WTC11 (cell line): ENCODE measurements around the gene NELL2. TPM values are rescaled to one million over a fixed set of nuclear protein-coding genes. Genes with fewer than 3 reads are reported as not detected.

Experiments
- ATAC-seq: fragments of 200-7000 bp; cut with Tn5 transposase; 2 replicates; pipeline ENCODE4 v1.10.0; 2021; ENCODE audit warnings: mild to moderate bottlenecking, moderate library complexity
- CTCF ChIA-PET: fragments of 300-600 bp; sonication (Branson Sonifier 250); formaldehyde crosslinking; loops from one replicate; lab custom pipeline; 2021; ENCODE audit warnings: antibody characterized with exemption; lab: Charles Lee
- POLR2A ChIA-PET: fragments of 350-600 bp; sonication (Branson Sonifier 250); formaldehyde crosslinking; loops from one replicate; lab custom pipeline; 2021; ENCODE audit warnings: antibody characterized with exemption; lab: Charles Lee
- DNase-seq: peaks from one replicate; pipeline ENCODE4 v3.0.0; 2021; ENCODE audit warnings: low spot score
- H3K27ac Mint-ChIP-seq: 2 replicates; pipeline ENCODE4 v1.8.0; 2021; ENCODE audit warnings: mixed read lengths
- H3K27me3 Mint-ChIP-seq: 2 replicates; pipeline ENCODE4 v1.8.0; 2021; ENCODE audit warnings: low read depth, mild to moderate bottlenecking, moderate library complexity, mixed read lengths
- H3K36me3 Mint-ChIP-seq: 2 replicates; pipeline ENCODE4 v1.8.0; 2021; ENCODE audit warnings: mixed read lengths
- H3K4me1 Mint-ChIP-seq: 2 replicates; pipeline ENCODE4 v1.8.0; 2022; ENCODE audit warnings: mixed read lengths
- H3K4me3 Mint-ChIP-seq: 2 replicates; pipeline ENCODE4 v1.8.0; 2021; ENCODE audit warnings: mild to moderate bottlenecking, moderate library complexity, mixed read lengths
- H3K9me3 Mint-ChIP-seq: 2 replicates; pipeline ENCODE4 v1.8.0; 2021; ENCODE audit warnings: mixed read lengths
- ATF1 ChIP-seq: sonication (generic); formaldehyde crosslinking; IDR thresholded peaks from 2 replicates; pipeline ENCODE4 v1.8.1; 2023; ENCODE audit warnings: mild to moderate bottlenecking, moderate library complexity, missing genetic modification reagents
- ETV6 ChIP-seq: sonication (generic); formaldehyde crosslinking; IDR thresholded peaks from 2 replicates; pipeline ENCODE4 v1.8.1; 2022; ENCODE audit warnings: mild to moderate bottlenecking, missing genetic modification reagents
- GABPB1 ChIP-seq: sonication (generic); formaldehyde crosslinking; IDR thresholded peaks from 2 replicates; pipeline ENCODE4 v1.8.1; 2023; ENCODE audit warnings: mild to moderate bottlenecking, missing genetic modification reagents
- JAZF1 ChIP-seq: fragments of 250-450 bp; sonication (Bioruptor Pico); IDR thresholded peaks from 2 replicates; pipeline ENCODE4 v1.9.0; 2021; ENCODE audit warnings: moderate library complexity, mild to moderate bottlenecking, inconsistent platforms
- JUN ChIP-seq: sonication (generic); formaldehyde crosslinking; IDR thresholded peaks from 2 replicates; pipeline ENCODE4 v1.8.0; 2023; ENCODE audit warnings: mild to moderate bottlenecking, missing genetic modification reagents
- MYBL2 ChIP-seq: sonication (generic); formaldehyde crosslinking; IDR thresholded peaks from 2 replicates; pipeline ENCODE4 v1.8.1; 2023; ENCODE audit warnings: mild to moderate bottlenecking, moderate library complexity, missing genetic modification reagents
- OVOL2 ChIP-seq: fragments of 250-450 bp; sonication (Bioruptor Pico); IDR thresholded peaks from 2 replicates; pipeline ENCODE4 v1.9.0; 2021; ENCODE audit warnings: mild to moderate bottlenecking, borderline replicate concordance
- PRRX2 ChIP-seq: fragments of 250-450 bp; sonication (Bioruptor Pico); IDR thresholded peaks from 2 replicates; pipeline ENCODE4 v1.8.0; 2021; ENCODE audit warnings: mild to moderate bottlenecking
- SMAD4 ChIP-seq: sonication (generic); formaldehyde crosslinking; IDR thresholded peaks from 2 replicates; pipeline ENCODE4 v1.8.0; 2022; ENCODE audit warnings: mild to moderate bottlenecking, missing genetic modification reagents
- SOX15 ChIP-seq: fragments of 250-450 bp; sonication (Bioruptor Pico); IDR thresholded peaks from 2 replicates; pipeline ENCODE4 v1.9.0; 2021; ENCODE audit warnings: mild to moderate bottlenecking
- TP53 ChIP-seq: sonication (generic); formaldehyde crosslinking; IDR thresholded peaks from 2 replicates; pipeline ENCODE4 v1.8.1; 2023; ENCODE audit warnings: mild to moderate bottlenecking, missing genetic modification reagents
- ZBTB43 ChIP-seq: sonication (generic); formaldehyde crosslinking; IDR thresholded peaks from 2 replicates; pipeline ENCODE4 v1.8.1; 2023; ENCODE audit warnings: mild to moderate bottlenecking, missing genetic modification reagents
- ZNF219 ChIP-seq: sonication (generic); formaldehyde crosslinking; IDR thresholded peaks from 2 replicates; pipeline ENCODE4 v1.8.0; 2023; ENCODE audit warnings: missing genetic modification reagents, mild to moderate bottlenecking, borderline replicate concordance
- ZNF317 ChIP-seq: sonication (generic); formaldehyde crosslinking; IDR thresholded peaks from 2 replicates; pipeline ENCODE4 v1.8.1; 2023; ENCODE audit warnings: low read depth, mild to moderate bottlenecking, moderate library complexity, missing genetic modification reagents, borderline replicate concordance
- ZNF396 ChIP-seq: fragments of 250-450 bp; sonication (Bioruptor Pico); IDR thresholded peaks from 2 replicates; pipeline ENCODE4 v1.8.0; 2021; ENCODE audit warnings: mild to moderate bottlenecking, moderate library complexity, borderline replicate concordance
- total RNA-seq: library from RNA; stranded (reverse); gene quantifications from 3 replicates; pipeline ENCODE4 v1.2.3, GENCODE V29; 2021
- TF ChIP-seq, protein P1 (sequence below): fragments of 250-450 bp; sonication (Bioruptor Pico); IDR thresholded peaks from 2 replicates; pipeline ENCODE4 v1.9.0; 2021; ENCODE audit warnings: mild to moderate bottlenecking, borderline replicate concordance
- TF ChIP-seq, protein P2 (sequence below): fragments of 250-450 bp; sonication (Bioruptor Pico); conservative IDR thresholded peaks from 2 replicates; pipeline ENCODE4 v1.9.0; 2021; ENCODE audit warnings: mild to moderate bottlenecking
- TF ChIP-seq, protein P3 (sequence below): fragments of 200-600 bp; IDR thresholded peaks from 2 replicates; pipeline ENCODE4 v1.8.0; 2022; ENCODE audit warnings: antibody characterized with exemption

Gene NELL2
- total RNA-seq, 1 experiment from 2014 or later, result 37.4 TPM

DNA sequence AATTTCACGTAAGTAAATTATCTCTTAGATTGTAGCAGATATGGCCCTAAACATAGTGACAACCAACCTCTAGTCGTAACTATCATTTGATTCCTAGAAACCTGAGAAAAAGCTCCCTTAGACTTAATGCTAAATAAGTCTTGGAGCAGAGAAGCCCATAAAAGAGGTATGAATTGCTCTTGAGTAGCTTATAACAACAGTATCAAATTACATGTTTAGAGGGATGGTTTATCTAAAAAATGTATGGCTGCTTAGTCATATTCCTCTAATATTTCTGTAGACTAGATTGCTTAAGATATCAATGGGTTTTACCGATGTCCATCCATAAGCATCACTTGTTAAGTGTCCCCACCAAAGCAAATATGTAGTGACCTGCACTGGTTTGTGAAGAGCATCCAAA lies 259.7 kb downstream of the NELL2 start:
- Mint-ChIP-seq H3K9me3 (no peaks in the 10 kb centered on the region), H3K4me3 (no peak overlapping the region), H3K36me3 (no peaks in the 10 kb centered on the region), H3K27me3 (no peaks in the 10 kb centered on the region), H3K27ac (no peak overlapping the region), H3K4me1 (peaks cover 3% of the 10 kb centered on the region)
- POLR2A ChIA-PET, result no interaction called here
- DNase-seq (no peak), ATAC-seq (no peak)
- CTCF ChIA-PET, result no interaction called here
- TF ChIP-seq JUN (CRISPR knock-in tag), result no peak
- TF ChIP-seq ETV6 (CRISPR knock-in tag), result no peak
- no peak for TF ChIP-seq SOX15 (CRISPR knock-in tag)
- no peak for TF ChIP-seq PRRX2 (CRISPR knock-in tag)
- TF ChIP-seq GABPB1, result no peak
- TF ChIP-seq OVOL2, result no peak
- TF ChIP-seq ATF1, result no peak
- TF ChIP-seq MYBL2 (CRISPR knock-in tag), result no peak
- TF ChIP-seq, protein P1, sequence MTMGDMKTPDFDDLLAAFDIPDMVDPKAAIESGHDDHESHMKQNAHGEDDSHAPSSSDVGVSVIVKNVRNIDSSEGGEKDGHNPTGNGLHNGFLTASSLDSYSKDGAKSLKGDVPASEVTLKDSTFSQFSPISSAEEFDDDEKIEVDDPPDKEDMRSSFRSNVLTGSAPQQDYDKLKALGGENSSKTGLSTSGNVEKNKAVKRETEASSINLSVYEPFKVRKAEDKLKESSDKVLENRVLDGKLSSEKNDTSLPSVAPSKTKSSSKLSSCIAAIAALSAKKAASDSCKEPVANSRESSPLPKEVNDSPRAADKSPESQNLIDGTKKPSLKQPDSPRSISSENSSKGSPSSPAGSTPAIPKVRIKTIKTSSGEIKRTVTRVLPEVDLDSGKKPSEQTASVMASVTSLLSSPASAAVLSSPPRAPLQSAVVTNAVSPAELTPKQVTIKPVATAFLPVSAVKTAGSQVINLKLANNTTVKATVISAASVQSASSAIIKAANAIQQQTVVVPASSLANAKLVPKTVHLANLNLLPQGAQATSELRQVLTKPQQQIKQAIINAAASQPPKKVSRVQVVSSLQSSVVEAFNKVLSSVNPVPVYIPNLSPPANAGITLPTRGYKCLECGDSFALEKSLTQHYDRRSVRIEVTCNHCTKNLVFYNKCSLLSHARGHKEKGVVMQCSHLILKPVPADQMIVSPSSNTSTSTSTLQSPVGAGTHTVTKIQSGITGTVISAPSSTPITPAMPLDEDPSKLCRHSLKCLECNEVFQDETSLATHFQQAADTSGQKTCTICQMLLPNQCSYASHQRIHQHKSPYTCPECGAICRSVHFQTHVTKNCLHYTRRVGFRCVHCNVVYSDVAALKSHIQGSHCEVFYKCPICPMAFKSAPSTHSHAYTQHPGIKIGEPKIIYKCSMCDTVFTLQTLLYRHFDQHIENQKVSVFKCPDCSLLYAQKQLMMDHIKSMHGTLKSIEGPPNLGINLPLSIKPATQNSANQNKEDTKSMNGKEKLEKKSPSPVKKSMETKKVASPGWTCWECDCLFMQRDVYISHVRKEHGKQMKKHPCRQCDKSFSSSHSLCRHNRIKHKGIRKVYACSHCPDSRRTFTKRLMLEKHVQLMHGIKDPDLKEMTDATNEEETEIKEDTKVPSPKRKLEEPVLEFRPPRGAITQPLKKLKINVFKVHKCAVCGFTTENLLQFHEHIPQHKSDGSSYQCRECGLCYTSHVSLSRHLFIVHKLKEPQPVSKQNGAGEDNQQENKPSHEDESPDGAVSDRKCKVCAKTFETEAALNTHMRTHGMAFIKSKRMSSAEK (CRISPR knock-in tag), result no peak

DNA sequence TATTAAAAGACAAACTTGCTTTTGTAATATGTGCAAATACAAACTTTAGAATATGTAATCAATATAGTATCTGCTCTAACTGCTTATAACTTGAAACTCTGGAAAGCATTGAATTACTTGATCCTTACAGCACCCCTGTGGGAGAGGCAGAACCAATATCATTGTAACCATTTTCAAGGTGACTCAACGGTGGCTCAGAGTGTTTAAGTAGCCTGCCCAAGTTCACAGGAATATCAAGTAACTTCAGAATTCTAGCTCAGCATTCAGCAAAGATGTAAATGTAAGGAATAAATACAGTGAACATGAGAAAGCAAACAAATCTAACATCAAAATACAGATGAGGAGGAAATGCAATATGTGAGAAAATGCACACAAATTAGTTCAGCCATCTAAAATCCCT lies 264.6 kb downstream of the NELL2 start:
- TF ChIP-seq ZNF317 (CRISPR knock-in tag) (no peak), ETV6 (CRISPR knock-in tag) (no peak), SMAD4 (CRISPR knock-in tag) (no peak), JAZF1 (no peak), ZBTB43 (CRISPR knock-in tag) (no peak), TP53 (no peak), ZNF219 (CRISPR knock-in tag) (no peak), ZNF396 (no peak)
- TF ChIP-seq, protein P2, sequence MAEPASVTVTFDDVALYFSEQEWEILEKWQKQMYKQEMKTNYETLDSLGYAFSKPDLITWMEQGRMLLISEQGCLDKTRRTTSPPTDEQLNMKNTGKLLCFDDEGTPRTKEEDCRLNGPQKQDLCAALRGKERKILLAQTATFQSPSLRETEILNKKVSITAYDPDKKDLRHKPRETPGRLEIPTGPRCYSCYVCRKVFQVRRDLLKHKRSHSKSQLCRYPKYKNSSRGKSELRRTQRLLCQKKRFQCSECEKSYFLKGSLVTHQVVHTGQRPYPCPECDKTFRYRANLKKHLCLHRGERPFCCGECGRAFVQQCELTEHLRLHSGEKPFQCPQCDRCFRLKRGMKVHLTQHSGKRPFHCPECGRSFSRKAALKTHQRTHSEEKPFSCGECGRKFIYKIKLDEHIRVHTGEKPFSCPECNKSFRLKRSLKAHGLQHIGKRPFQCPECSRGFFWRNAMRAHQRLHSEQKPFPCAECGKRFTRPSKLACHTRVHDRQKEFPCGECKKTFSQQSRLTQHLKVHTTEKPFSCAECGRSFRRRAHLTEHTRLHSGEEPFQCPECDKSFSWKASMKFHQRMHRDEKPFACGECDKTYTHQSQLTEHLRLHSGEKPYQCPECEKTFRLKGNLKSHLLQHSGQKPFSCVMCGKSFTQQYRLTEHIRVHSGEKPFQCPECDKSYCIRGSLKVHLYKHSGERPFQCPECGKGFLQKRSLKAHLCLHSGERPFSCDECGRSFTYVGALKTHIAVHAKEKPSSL (CRISPR knock-in tag), result no peak
- TF ChIP-seq, protein P3, sequence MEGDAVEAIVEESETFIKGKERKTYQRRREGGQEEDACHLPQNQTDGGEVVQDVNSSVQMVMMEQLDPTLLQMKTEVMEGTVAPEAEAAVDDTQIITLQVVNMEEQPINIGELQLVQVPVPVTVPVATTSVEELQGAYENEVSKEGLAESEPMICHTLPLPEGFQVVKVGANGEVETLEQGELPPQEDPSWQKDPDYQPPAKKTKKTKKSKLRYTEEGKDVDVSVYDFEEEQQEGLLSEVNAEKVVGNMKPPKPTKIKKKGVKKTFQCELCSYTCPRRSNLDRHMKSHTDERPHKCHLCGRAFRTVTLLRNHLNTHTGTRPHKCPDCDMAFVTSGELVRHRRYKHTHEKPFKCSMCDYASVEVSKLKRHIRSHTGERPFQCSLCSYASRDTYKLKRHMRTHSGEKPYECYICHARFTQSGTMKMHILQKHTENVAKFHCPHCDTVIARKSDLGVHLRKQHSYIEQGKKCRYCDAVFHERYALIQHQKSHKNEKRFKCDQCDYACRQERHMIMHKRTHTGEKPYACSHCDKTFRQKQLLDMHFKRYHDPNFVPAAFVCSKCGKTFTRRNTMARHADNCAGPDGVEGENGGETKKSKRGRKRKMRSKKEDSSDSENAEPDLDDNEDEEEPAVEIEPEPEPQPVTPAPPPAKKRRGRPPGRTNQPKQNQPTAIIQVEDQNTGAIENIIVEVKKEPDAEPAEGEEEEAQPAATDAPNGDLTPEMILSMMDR, result no peak
- no peaks in the 10 kb centered on the region for H3K27me3 Mint-ChIP-seq
- H3K4me3 Mint-ChIP-seq, result no peak overlapping the region
- ATAC-seq (no peak), DNase-seq (no peak)
- ChIA-PET CTCF (no interaction called here), POLR2A (no interaction called here)
- H3K4me1 Mint-ChIP-seq, result peaks cover 6% of the 10 kb centered on the region
- no peaks in the 10 kb centered on the region for H3K9me3 Mint-ChIP-seq
- peak overlapping the region; percentile 28; the same call in 1 of the 2 replicates for H3K27ac Mint-ChIP-seq
- H3K36me3 Mint-ChIP-seq, result peaks cover 10% of the 10 kb centered on the region; the same call in 1 of the 2 replicates
